H9 (cell line): ENCODE data around the gene ABHD15. TPM values are rescaled to one million over a fixed set of nuclear protein-coding genes. Genes with fewer than 3 reads are reported as not detected.

Experiments used
- DNase-seq: peaks from one replicate; pipeline ENCODE4 v3.0.0-alpha.2; 2017
- H2AFZ ChIP-seq: one replicate; pipeline ENCODE4 v1.6.1; 2013; ENCODE audit warnings: mild to moderate bottlenecking, low read length, control low read depth, moderate library complexity
- H2AK5ac ChIP-seq: 2 replicates; pipeline ENCODE4 v1.6.1; 2013; ENCODE audit warnings: low read length, control low read depth, mixed read lengths; ENCODE audit not compliant: insufficient read length
- H2BK120ac ChIP-seq: one replicate; pipeline ENCODE4 v1.6.1; 2013; ENCODE audit warnings: low read depth, mild to moderate bottlenecking, low read length, control low read depth, inconsistent platforms; ENCODE audit not compliant: poor library complexity, severe bottlenecking
- H2BK12ac ChIP-seq: 2 replicates; pipeline ENCODE4 v1.6.1; 2013; ENCODE audit warnings: low read length, control low read depth, mixed read lengths, low read depth; ENCODE audit not compliant: insufficient read length
- H2BK15ac ChIP-seq: 2 replicates; pipeline ENCODE4 v1.6.1; 2013; ENCODE audit warnings: low read depth, low read length, control low read depth
- H2BK20ac ChIP-seq: one replicate; pipeline ENCODE4 v1.6.1; 2013; ENCODE audit warnings: low read depth, mild to moderate bottlenecking, low read length, control low read depth, inconsistent platforms; ENCODE audit not compliant: poor library complexity, severe bottlenecking
- H2BK5ac ChIP-seq: 2 replicates; pipeline ENCODE4 v1.6.1; 2013; ENCODE audit warnings: low read length, control low read depth, mixed read lengths; ENCODE audit not compliant: insufficient read length
- H3K14ac ChIP-seq: 2 replicates; pipeline ENCODE4 v1.6.1; 2013; ENCODE audit warnings: low read length, control low read depth; ENCODE audit not compliant: insufficient read depth
- H3K18ac ChIP-seq: 2 replicates; pipeline ENCODE4 v1.6.1; 2013; ENCODE audit warnings: low read depth, mild to moderate bottlenecking, mixed read lengths, low read length, control low read depth; ENCODE audit not compliant: insufficient read length
- H3K23ac ChIP-seq: 2 replicates; pipeline ENCODE4 v1.6.1; 2013; ENCODE audit warnings: low read length, control low read depth, mixed read lengths, low read depth; ENCODE audit not compliant: insufficient read length
- H3K23me2 ChIP-seq: 2 replicates; pipeline ENCODE4 v1.6.1; 2013; ENCODE audit warnings: low read depth, mild to moderate bottlenecking, mixed read lengths, low read length, control low read depth; ENCODE audit not compliant: insufficient read length, poor library complexity, severe bottlenecking
- H3K27ac ChIP-seq: 2 replicates; pipeline ENCODE4 v1.5.1; 2013; ENCODE audit warnings: low read length, control low read depth, mixed read lengths, low read depth; ENCODE audit not compliant: insufficient read length
- H3K27me3 ChIP-seq: 2 replicates; pipeline ENCODE4 v1.6.1; 2013; ENCODE audit warnings: low read length, control low read depth, inconsistent platforms; ENCODE audit not compliant: insufficient read depth
- H3K4ac ChIP-seq: 2 replicates; pipeline ENCODE4 v1.6.1; 2013; ENCODE audit warnings: low read depth, mild to moderate bottlenecking, control low read depth, inconsistent platforms, low read length, moderate library complexity
- H3K4me1 ChIP-seq: 2 replicates; pipeline ENCODE4 v1.6.1; 2013; ENCODE audit warnings: low read length, control low read depth, inconsistent platforms; ENCODE audit not compliant: insufficient read depth
- H3K4me2 ChIP-seq: 2 replicates; pipeline ENCODE4 v1.6.1; 2013; ENCODE audit warnings: low read length, control low read depth, mixed read lengths; ENCODE audit not compliant: insufficient read length, insufficient read depth
- H3K56ac ChIP-seq: 2 replicates; pipeline ENCODE4 v1.6.1; 2013; ENCODE audit warnings: low read depth, mild to moderate bottlenecking, mixed read lengths, low read length, control low read depth; ENCODE audit not compliant: insufficient read length
- H3K79me1 ChIP-seq: 2 replicates; pipeline ENCODE4 v1.6.1; 2013; ENCODE audit warnings: low read depth, mild to moderate bottlenecking, moderate library complexity, low read length, control low read depth, inconsistent platforms; ENCODE audit not compliant: insufficient read depth, poor library complexity, severe bottlenecking
- H3K79me2 ChIP-seq: 2 replicates; pipeline ENCODE4 v1.6.1; 2013; ENCODE audit warnings: low read length, control low read depth, inconsistent platforms; ENCODE audit not compliant: insufficient read depth
- H3K9ac ChIP-seq: 2 replicates; pipeline ENCODE4 v1.6.1; 2013; ENCODE audit warnings: low read length, control low read depth, mixed read lengths; ENCODE audit not compliant: insufficient read length; ENCODE audit errors: extremely low read depth
- H3K9me3 ChIP-seq: one replicate; pipeline ENCODE4 v1.6.1; 2013; ENCODE audit warnings: low read depth, low read length, inconsistent platforms; ENCODE audit not compliant: control insufficient read depth
- H3T11ph ChIP-seq: one replicate; pipeline ENCODE4 v1.6.1; 2013; ENCODE audit warnings: mild to moderate bottlenecking, low read length, control low read depth, inconsistent platforms
- H4K20me1 ChIP-seq: one replicate; pipeline ENCODE4 v1.6.1; 2013; ENCODE audit not compliant: control insufficient read depth, insufficient read length, insufficient read depth
- H4K5ac ChIP-seq: 2 replicates; pipeline ENCODE4 v1.6.1; 2013; ENCODE audit warnings: low read depth, mild to moderate bottlenecking, mixed read lengths, low read length, control low read depth; ENCODE audit not compliant: insufficient read length
- H4K8ac ChIP-seq: replicated peaks from 2 replicates; pipeline ENCODE4 v1.6.1; 2013; ENCODE audit warnings: low read length, control low read depth, mixed read lengths, low read depth; ENCODE audit not compliant: insufficient read length
- H4K91ac ChIP-seq: 2 replicates; pipeline ENCODE4 v1.6.1; 2013; ENCODE audit warnings: low read depth, mild to moderate bottlenecking, moderate library complexity, mixed read lengths, low read length, control low read depth; ENCODE audit not compliant: insufficient read length
- H3K27ac Mint-ChIP-seq, 3 experiments: 2 replicates in 2 of 3; 3 replicates in 1 of 3; pipeline ENCODE4 v1.8.0; 2020 to 2021; ENCODE audit warnings: mixed read lengths in 3 of 3, mild to moderate bottlenecking in 1 of 3, moderate library complexity in 1 of 3
- H3K27me3 Mint-ChIP-seq: 2 replicates; pipeline ENCODE4 v1.8.0; 2021; ENCODE audit warnings: low read depth, mild to moderate bottlenecking, moderate library complexity, mixed read lengths
- H3K36me3 Mint-ChIP-seq, 3 experiments: 2 replicates in 2 of 3; 3 replicates in 1 of 3; pipeline ENCODE4 v1.8.0; 2020 to 2021; ENCODE audit warnings: low read depth in 3 of 3, mixed read lengths in 3 of 3; ENCODE audit not compliant: insufficient read depth in 1 of 3
- H3K4me1 Mint-ChIP-seq, 2 experiments: 2 replicates each; pipeline ENCODE4 v1.8.0; 2020; ENCODE audit warnings: mixed read lengths in 2 of 2
- H3K4me3 Mint-ChIP-seq, 2 experiments: 2 replicates in 1 of 2; 3 replicates in 1 of 2; pipeline ENCODE4 v1.8.0; 2020 to 2021; ENCODE audit warnings: mild to moderate bottlenecking in 2 of 2, mixed read lengths in 2 of 2, moderate library complexity in 1 of 2
- H3K9me3 Mint-ChIP-seq, 2 experiments: 2 replicates in 1 of 2; 3 replicates in 1 of 2; pipeline ENCODE4 v1.8.0; 2020; ENCODE audit warnings: mild to moderate bottlenecking in 2 of 2, mixed read lengths in 2 of 2, moderate library complexity in 1 of 2
- WGBS: extraction: QIAGEN DNeasy Blood & Tissue Kit; methylation state at CpG from one replicate; pipeline ENCODE4 v1.1.7; 2013; ENCODE audit warnings: missing lambda C conversion rate, low lambda C conversion rate, mixed read lengths; ENCODE audit not compliant: insufficient read length; ENCODE audit errors: extremely low coverage; 5-methylcytosine and 5-hydroxymethylcytosine counted together
- total RNA-seq: library from RNA; stranded (reverse); gene quantifications from 2 replicates; pipeline ENCODE4 v1.2.1, GENCODE V29; 2021
- TF ChIP-seq, protein P1 (sequence below): fragments of 200-600 bp; sonication (generic); conservative IDR thresholded peaks from 3 replicates; pipeline ENCODE4 v1.8.0; 2021; ENCODE audit warnings: antibody characterized with exemption, mild to moderate bottlenecking

The ABHD15 gene
- total RNA-seq, 1 experiment from 2014 or later: 2.5 TPM

DNA sequence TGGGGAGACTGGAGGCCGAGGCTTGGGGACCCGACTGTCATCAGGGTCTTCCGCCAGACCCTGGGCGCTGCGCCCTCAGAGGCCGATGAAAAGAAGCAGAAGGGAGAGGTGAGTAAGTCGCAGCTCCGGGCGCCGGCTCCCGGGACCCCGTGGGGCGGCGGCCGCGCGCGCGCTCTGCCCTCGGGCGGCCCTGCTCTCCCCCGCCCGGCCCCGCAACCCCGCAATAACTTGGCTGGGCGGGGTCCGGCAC, 392 bp upstream of the ABHD15 start:
- Histone ChIP-seq H2AFZ (no peak overlapping the region), H2AK5ac (no peak overlapping the region), H3K4me1 (no peaks in the 10 kb centered on the region), H3K4ac (no peak overlapping the region), H3T11ph (no peak overlapping the region), H3K9me3 (no peaks in the 10 kb centered on the region), H3K9ac (no peak overlapping the region), H4K8ac (no peak overlapping the region), H3K18ac (no peak overlapping the region), H3K27me3 (peaks cover 8% of the 10 kb centered on the region; the same call in 1 of the 2 replicates), H3K79me2 (no peaks in the 10 kb centered on the region), H4K5ac (no peak overlapping the region), H3K79me1 (no peaks in the 10 kb centered on the region), H3K4me2 (peak overlapping the region; percentile 64), H3K14ac (no peak overlapping the region), H3K27ac (no peak overlapping the region), H4K91ac (no peak overlapping the region), H3K56ac (no peak overlapping the region), H2BK12ac (no peak overlapping the region), H4K20me1 (no peaks in the 10 kb centered on the region), H3K23ac (no peak overlapping the region), H2BK5ac (no peak overlapping the region), H3K23me2 (peaks cover 21% of the 10 kb centered on the region), H2BK15ac (no peak overlapping the region), H2BK120ac (no peak overlapping the region), H2BK20ac (no peak overlapping the region)
- H3K4me1 Mint-ChIP-seq: peaks cover 13 to 16% of the 10 kb centered on the region in 2 experiments
- H3K27me3 Mint-ChIP-seq: peaks cover 55% of the 10 kb centered on the region
- TF ChIP-seq, protein P1, sequence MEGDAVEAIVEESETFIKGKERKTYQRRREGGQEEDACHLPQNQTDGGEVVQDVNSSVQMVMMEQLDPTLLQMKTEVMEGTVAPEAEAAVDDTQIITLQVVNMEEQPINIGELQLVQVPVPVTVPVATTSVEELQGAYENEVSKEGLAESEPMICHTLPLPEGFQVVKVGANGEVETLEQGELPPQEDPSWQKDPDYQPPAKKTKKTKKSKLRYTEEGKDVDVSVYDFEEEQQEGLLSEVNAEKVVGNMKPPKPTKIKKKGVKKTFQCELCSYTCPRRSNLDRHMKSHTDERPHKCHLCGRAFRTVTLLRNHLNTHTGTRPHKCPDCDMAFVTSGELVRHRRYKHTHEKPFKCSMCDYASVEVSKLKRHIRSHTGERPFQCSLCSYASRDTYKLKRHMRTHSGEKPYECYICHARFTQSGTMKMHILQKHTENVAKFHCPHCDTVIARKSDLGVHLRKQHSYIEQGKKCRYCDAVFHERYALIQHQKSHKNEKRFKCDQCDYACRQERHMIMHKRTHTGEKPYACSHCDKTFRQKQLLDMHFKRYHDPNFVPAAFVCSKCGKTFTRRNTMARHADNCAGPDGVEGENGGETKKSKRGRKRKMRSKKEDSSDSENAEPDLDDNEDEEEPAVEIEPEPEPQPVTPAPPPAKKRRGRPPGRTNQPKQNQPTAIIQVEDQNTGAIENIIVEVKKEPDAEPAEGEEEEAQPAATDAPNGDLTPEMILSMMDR: no peak
- peak overlapping the region; percentile 81 to 90 for H3K4me3 Mint-ChIP-seq
- no peak for DNase-seq
- no peak overlapping the region for H3K27ac Mint-ChIP-seq
- H3K36me3 Mint-ChIP-seq: peaks cover 0 to 7% (median 5%) of the 10 kb centered on the region in 3 experiments; a peak in 5 of 7 replicates
- H3K9me3 Mint-ChIP-seq: no peaks in the 10 kb centered on the region; a peak in 1 of 5 replicates
- WGBS: no CpG with 5 or more reads among the region's 27 CpGs
